Measurements from ENCODE around the gene CMTM4.
"Not testable (repeated sequence)": the region's sequence is repeated elsewhere in the genome, so short reads cannot be mapped to it uniquely, and the experiment has no call there.

Gene CMTM4

GRCh38 chr16:66569827-66570405 is 126.6 kb downstream of the CMTM4 start:
- Histone ChIP-seq H3K27me3 (ENCODE audit: insufficient read depth, poor library complexity, severe bottlenecking) (no peaks in the 10 kb centered on the region), H3K27ac (replicated peaks) (no peak overlapping the region), H3K4me3 (replicated peaks; ENCODE audit: insufficient read depth, low read length) (no peak overlapping the region)
- no peak for DNase-seq (ENCODE audit: low read depth in 1 of 2, low spot score in 1 of 2)
- TF ChIP-seq SPI1 (IDR thresholded peaks at IDR 0.05; ENCODE audit: borderline replicate concordance, low read depth) (no peak), POLR2AphosphoS5 (IDR thresholded peaks at IDR 0.05; ENCODE audit: low read depth) (no peak), REST (IDR thresholded peaks at IDR 0.05; ENCODE audit: insufficient replicate concordance, low read depth) (no peak), GABPA (IDR thresholded peaks at IDR 0.05; ENCODE audit: low read depth) (no peak), CTCF (IDR thresholded peaks at IDR 0.05; ENCODE audit: insufficient read depth, low read length) (no peak)

GRCh38 chr16:66569131-66569530 is 127.4 kb downstream of the CMTM4 start:
- TF ChIP-seq GABPA (IDR thresholded peaks at IDR 0.05; ENCODE audit: low read depth) (no peak), POLR2AphosphoS5 (IDR thresholded peaks at IDR 0.05; ENCODE audit: low read depth) (no peak), SPI1 (IDR thresholded peaks at IDR 0.05; ENCODE audit: borderline replicate concordance, low read depth) (no peak), REST (IDR thresholded peaks at IDR 0.05; ENCODE audit: insufficient replicate concordance, low read depth) (no peak), CTCF (IDR thresholded peaks at IDR 0.05; ENCODE audit: insufficient read depth, low read length) (no peak)

GRCh38 chr16:66568355-66568754 is 128.2 kb downstream of the CMTM4 start:
- no peak for DNase-seq (ENCODE audit: low read depth in 1 of 2, low spot score in 1 of 2)
- Histone ChIP-seq H3K27ac (replicated peaks) (no peak overlapping the region), H3K27me3 (ENCODE audit: insufficient read depth, poor library complexity, severe bottlenecking) (no peaks in the 10 kb centered on the region), H3K4me3 (replicated peaks; ENCODE audit: insufficient read depth, low read length) (no peak overlapping the region)
- no peak for TF ChIP-seq REST (IDR thresholded peaks at IDR 0.05; ENCODE audit: insufficient replicate concordance, low read depth)
- TF ChIP-seq CTCF (IDR thresholded peaks at IDR 0.05; ENCODE audit: insufficient read depth, low read length) = no peak
- TF ChIP-seq POLR2AphosphoS5 (IDR thresholded peaks at IDR 0.05; ENCODE audit: low read depth) = no peak
- no peak for TF ChIP-seq GABPA (IDR thresholded peaks at IDR 0.05; ENCODE audit: low read depth)
- TF ChIP-seq SPI1 (IDR thresholded peaks at IDR 0.05; ENCODE audit: borderline replicate concordance, low read depth) = no peak

More at GRCh38 chr16:66569131-66569530, 127.4 kb downstream of the CMTM4 start:
- H3K27me3 ChIP-seq (ENCODE audit: insufficient read depth, poor library complexity, severe bottlenecking) = no peaks in the 10 kb centered on the region
- no peak for DNase-seq (ENCODE audit: low read depth in 1 of 2, low spot score in 1 of 2)
- H3K4me3 ChIP-seq (replicated peaks; ENCODE audit: insufficient read depth, low read length) = no peak overlapping the region
- H3K27ac ChIP-seq (replicated peaks) = no peak overlapping the region

- not testable (repeated sequence) for H3K4me3 ChIP-seq (replicated peaks; ENCODE audit: insufficient read depth, low read length); H3K27me3 ChIP-seq (ENCODE audit: insufficient read depth, poor library complexity, severe bottlenecking); H3K27ac ChIP-seq (replicated peaks); DNase-seq (ENCODE audit: low read depth in 1 of 2, low spot score in 1 of 2)
Measured at GRCh38 chr16:66567270-66567669, 129.3 kb downstream of the CMTM4 start.

All from HL-60 (cell line).